Erythroblast (primary cell): ENCODE results near the gene RTN4RL1.

Experiments
- GATA1 ChIP-seq: IDR thresholded peaks from 2 replicates; pipeline ENCODE4 v1.6.1; 2011; ENCODE audit warnings: low read depth, mild to moderate bottlenecking, control low read depth, low read length, moderate library complexity
- POLR2A ChIP-seq: IDR thresholded peaks from 2 replicates; pipeline ENCODE4 v1.6.1; 2011; ENCODE audit warnings: mild to moderate bottlenecking, low read length

DNA sequence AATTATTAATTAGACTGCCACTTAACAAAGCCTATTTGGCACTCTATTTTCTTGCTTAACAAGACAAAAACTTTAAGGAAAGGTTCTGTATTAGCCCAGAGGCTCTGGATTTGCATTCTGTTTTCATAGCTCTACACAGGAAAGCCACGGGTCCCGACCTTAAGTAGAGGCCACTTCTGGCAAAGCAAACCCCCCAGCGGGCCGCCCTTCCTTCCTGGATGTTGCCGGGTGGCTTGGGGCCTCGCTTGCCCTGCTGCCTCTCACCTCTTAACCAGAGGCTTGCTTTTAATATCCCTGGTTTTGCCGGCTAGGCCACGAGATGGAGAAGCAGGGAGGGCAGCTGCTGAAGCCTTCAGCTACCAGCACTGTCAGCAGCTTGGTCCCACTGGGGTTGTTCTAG is 4.4 kb downstream of the RTN4RL1 start:
- TF ChIP-seq POLR2A (no peak), GATA1 (no peak)
